ENCODE data around the gene PACRG.

Gene PACRG

DNA sequence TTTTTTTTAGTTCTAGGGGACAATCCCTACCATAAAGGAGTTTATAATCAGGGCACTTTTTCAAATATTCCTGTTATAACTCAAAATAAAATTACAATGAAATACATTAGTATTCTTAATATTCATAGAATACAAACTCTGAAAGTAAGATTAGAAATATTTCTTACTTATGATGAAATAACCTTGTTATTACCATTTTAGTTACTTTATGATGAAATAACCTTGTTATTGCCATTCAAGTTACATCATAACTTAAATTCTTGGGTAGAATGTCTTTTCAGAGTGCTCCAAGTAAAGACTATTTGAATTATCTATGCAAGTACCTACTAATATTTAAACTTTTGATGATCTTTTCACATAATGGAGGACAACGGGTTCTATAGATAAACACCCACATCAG lies 43.2 kb downstream of the PACRG start:
- no peak overlapping the region for H3K4me2 ChIP-seq
- no peaks in the 10 kb centered on the region for H3K27me3 ChIP-seq (ENCODE audit: insufficient read depth, low read depth)
- no peak overlapping the region for H3K4me3 ChIP-seq (IDR thresholded peaks at IDR 0.05; ENCODE audit: insufficient read depth, low read depth, low read length)
- H3K27ac ChIP-seq = no peak overlapping the region
- no peaks in the 10 kb centered on the region for H3K36me3 ChIP-seq (ENCODE audit: insufficient read depth)
- no peak overlapping the region for H2AFZ ChIP-seq (ENCODE audit: low read depth)
- H3K79me2 ChIP-seq (ENCODE audit: insufficient read depth, low read depth) = no peaks in the 10 kb centered on the region
- no peak overlapping the region for H3K9ac ChIP-seq
- TF ChIP-seq, protein P1, sequence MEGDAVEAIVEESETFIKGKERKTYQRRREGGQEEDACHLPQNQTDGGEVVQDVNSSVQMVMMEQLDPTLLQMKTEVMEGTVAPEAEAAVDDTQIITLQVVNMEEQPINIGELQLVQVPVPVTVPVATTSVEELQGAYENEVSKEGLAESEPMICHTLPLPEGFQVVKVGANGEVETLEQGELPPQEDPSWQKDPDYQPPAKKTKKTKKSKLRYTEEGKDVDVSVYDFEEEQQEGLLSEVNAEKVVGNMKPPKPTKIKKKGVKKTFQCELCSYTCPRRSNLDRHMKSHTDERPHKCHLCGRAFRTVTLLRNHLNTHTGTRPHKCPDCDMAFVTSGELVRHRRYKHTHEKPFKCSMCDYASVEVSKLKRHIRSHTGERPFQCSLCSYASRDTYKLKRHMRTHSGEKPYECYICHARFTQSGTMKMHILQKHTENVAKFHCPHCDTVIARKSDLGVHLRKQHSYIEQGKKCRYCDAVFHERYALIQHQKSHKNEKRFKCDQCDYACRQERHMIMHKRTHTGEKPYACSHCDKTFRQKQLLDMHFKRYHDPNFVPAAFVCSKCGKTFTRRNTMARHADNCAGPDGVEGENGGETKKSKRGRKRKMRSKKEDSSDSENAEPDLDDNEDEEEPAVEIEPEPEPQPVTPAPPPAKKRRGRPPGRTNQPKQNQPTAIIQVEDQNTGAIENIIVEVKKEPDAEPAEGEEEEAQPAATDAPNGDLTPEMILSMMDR (conservative IDR thresholded peaks at IDR 0.05; ENCODE audit: low read depth, low read length) = no peak
- no peaks in the 10 kb centered on the region for H3K4me1 ChIP-seq (ENCODE audit: low read depth, poor library complexity, severe bottlenecking)
- H4K20me1 ChIP-seq (ENCODE audit: insufficient read depth) = no peaks in the 10 kb centered on the region

DNA sequence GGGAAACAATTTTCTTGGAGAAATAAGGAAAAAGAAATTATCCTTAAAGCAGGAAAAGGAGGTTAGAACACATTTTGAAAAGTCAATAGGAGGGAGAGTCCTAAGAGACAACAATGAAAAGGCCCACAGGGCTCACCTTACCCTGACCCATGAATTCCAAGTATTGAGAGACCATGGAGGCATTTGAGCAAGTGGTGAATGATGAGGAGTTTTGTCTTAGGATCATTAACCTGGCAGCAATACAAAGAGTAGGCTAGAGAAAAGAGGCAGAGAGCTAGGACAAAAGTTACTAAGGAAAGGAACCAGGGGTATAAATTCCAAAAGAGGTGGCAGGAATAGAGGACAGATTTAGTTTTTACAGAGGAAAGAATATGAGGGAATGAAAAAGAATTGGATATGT lies 44.7 kb downstream of the PACRG start:
- no peak overlapping the region for H3K4me3 ChIP-seq (IDR thresholded peaks at IDR 0.05; ENCODE audit: insufficient read depth, low read depth, low read length)
- H3K27me3 ChIP-seq (ENCODE audit: insufficient read depth, low read depth) = no peaks in the 10 kb centered on the region
- H3K4me1 ChIP-seq (ENCODE audit: low read depth, poor library complexity, severe bottlenecking) = no peaks in the 10 kb centered on the region
- no peak overlapping the region for H3K27ac ChIP-seq
- H4K20me1 ChIP-seq (ENCODE audit: insufficient read depth) = no peaks in the 10 kb centered on the region
- H3K36me3 ChIP-seq (ENCODE audit: insufficient read depth) = no peaks in the 10 kb centered on the region
- H3K9ac ChIP-seq = no peak overlapping the region
- no peaks in the 10 kb centered on the region for H3K79me2 ChIP-seq (ENCODE audit: insufficient read depth, low read depth)
- TF ChIP-seq, protein P1 (conservative IDR thresholded peaks at IDR 0.05; ENCODE audit: low read depth, low read length) = no peak
- no peak overlapping the region for H2AFZ ChIP-seq (ENCODE audit: low read depth)
- no peak overlapping the region for H3K4me2 ChIP-seq

DNA sequence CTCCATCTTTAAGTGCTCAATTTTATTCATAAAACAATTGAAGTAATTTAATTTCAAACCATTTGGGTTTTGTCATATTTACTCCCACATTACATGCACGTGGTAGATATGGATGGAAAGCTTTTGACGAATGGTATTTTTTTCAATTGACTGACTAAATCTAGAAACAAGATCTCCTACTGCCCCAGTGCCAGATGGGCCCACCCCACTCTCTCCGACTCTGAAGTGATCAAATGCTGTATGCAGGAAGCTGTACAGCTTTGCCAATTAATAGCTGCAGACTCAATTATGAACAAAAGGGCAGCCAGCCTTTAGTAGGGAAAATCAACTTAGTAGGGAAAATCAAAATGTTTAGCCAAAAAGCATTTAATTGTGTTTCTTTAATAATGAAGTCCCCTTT lies 46.2 kb downstream of the PACRG start:
- Histone ChIP-seq H3K9ac (no peak overlapping the region), H3K4me3 (IDR thresholded peaks at IDR 0.05; ENCODE audit: insufficient read depth, low read depth, low read length) (no peak overlapping the region), H3K27ac (no peak overlapping the region), H3K4me2 (no peak overlapping the region), H3K79me2 (ENCODE audit: insufficient read depth, low read depth) (no peaks in the 10 kb centered on the region), H4K20me1 (ENCODE audit: insufficient read depth) (no peaks in the 10 kb centered on the region), H3K36me3 (ENCODE audit: insufficient read depth) (no peaks in the 10 kb centered on the region), H2AFZ (ENCODE audit: low read depth) (no peak overlapping the region), H3K27me3 (ENCODE audit: insufficient read depth, low read depth) (no peaks in the 10 kb centered on the region), H3K4me1 (ENCODE audit: low read depth, poor library complexity, severe bottlenecking) (no peaks in the 10 kb centered on the region)
- TF ChIP-seq, protein P1 (conservative IDR thresholded peaks at IDR 0.05; ENCODE audit: low read depth, low read length) = no peak

DNA sequence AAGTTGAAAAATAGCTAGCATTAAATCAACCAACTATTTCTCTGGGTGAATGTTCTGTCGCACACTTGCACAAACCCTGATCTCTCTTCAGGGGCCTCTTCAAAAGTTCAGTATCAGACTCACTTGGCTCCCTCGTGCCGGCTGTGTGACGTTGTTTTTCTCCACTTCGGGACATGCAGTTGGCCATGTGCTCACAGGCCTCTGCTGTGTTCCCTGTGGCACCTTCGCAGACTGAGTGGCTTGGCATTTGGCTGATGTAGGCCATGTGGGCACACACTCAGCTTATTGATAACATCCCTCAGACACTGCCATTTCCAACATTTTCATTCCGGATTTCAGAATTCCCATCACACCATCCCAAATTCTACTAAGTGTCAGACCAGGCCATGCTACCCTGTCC lies 49.3 kb downstream of the PACRG start:
- Histone ChIP-seq H3K4me3 (IDR thresholded peaks at IDR 0.05; ENCODE audit: insufficient read depth, low read depth, low read length) (no peak overlapping the region), H3K27me3 (ENCODE audit: insufficient read depth, low read depth) (no peaks in the 10 kb centered on the region), H3K79me2 (ENCODE audit: insufficient read depth, low read depth) (no peaks in the 10 kb centered on the region)

More for the DNA sequence above, 49.3 kb downstream of the PACRG start:
- Histone ChIP-seq H4K20me1 (ENCODE audit: insufficient read depth) (no peaks in the 10 kb centered on the region), H3K27ac (no peak overlapping the region), H2AFZ (ENCODE audit: low read depth) (no peak overlapping the region), H3K4me2 (no peak overlapping the region), H3K36me3 (ENCODE audit: insufficient read depth) (no peaks in the 10 kb centered on the region), H3K4me1 (ENCODE audit: low read depth, poor library complexity, severe bottlenecking) (no peaks in the 10 kb centered on the region), H3K9ac (no peak overlapping the region)
- TF ChIP-seq, protein P1 (conservative IDR thresholded peaks at IDR 0.05; ENCODE audit: low read depth, low read length) = no peak
